Osteoblast (primary cell): Measurements from ENCODE around the gene APOC3. TPM values are rescaled to one million over a fixed set of nuclear protein-coding genes. Genes with fewer than 3 reads are reported as not detected.

Experiments used
- DNase-seq: peaks from one replicate; pipeline ENCODE4 v3.0.0; 2011; ENCODE audit warnings: low spot score, mixed read lengths; ENCODE audit not compliant: insufficient read length; ENCODE audit errors: missing footprints
- H2AFZ ChIP-seq: 2 replicates; pipeline ENCODE4 v1.6.0; 2011; ENCODE audit warnings: mild to moderate bottlenecking, low read length
- H3K27ac ChIP-seq: 2 replicates; pipeline ENCODE4 v1.5.1; 2011; ENCODE audit warnings: mild to moderate bottlenecking, low read depth, low read length, moderate library complexity
- H3K27me3 ChIP-seq: 2 replicates; pipeline ENCODE4 v1.6.0; 2012; ENCODE audit warnings: mild to moderate bottlenecking, control low read depth, inconsistent platforms, low read length, moderate library complexity; ENCODE audit not compliant: insufficient read depth
- H3K36me3 ChIP-seq: 2 replicates; pipeline ENCODE4 v1.5.1; 2011; ENCODE audit warnings: mild to moderate bottlenecking, low read length, control low read depth, moderate library complexity; ENCODE audit not compliant: insufficient read depth
- H3K4me1 ChIP-seq: 2 replicates; pipeline ENCODE4 v1.5.1; 2011; ENCODE audit warnings: mild to moderate bottlenecking, low read length, control low read depth, moderate library complexity; ENCODE audit not compliant: insufficient read depth
- H3K4me2 ChIP-seq: 2 replicates; pipeline ENCODE4 v1.6.0; 2011; ENCODE audit warnings: mild to moderate bottlenecking, low read length; ENCODE audit not compliant: insufficient read depth
- H3K4me3 ChIP-seq: fragments of 200-600 bp; sonication (generic); 3 replicates; pipeline ENCODE4 v1.5.1; 2012; ENCODE audit warnings: mild to moderate bottlenecking, low read length, inconsistent platforms; ENCODE audit not compliant: insufficient read depth
- H3K79me2 ChIP-seq: 2 replicates; pipeline ENCODE4 v1.6.0; 2012; ENCODE audit warnings: mild to moderate bottlenecking, low read length, control low read depth, inconsistent platforms; ENCODE audit not compliant: insufficient read depth
- H3K9me3 ChIP-seq: 2 replicates; pipeline ENCODE4 v1.5.1; 2011; ENCODE audit warnings: low read depth, low read length, control low read depth
- H4K20me1 ChIP-seq: 2 replicates; pipeline ENCODE4 v1.6.0; 2012; ENCODE audit warnings: mild to moderate bottlenecking, low read length, control low read depth; ENCODE audit not compliant: insufficient read depth
- CTCF ChIP-seq: IDR thresholded peaks from 2 replicates; pipeline ENCODE4 v1.5.1; 2011; ENCODE audit warnings: mild to moderate bottlenecking, low read depth, low read length, moderate library complexity; ENCODE audit errors: extremely low read depth
- total RNA-seq: library from RNA; depleted of rRNA; stranded (reverse); fragments of >200 nt; gene quantifications from 2 replicates; pipeline ENCODE4 v1.2.3, GENCODE V29; 2012

The APOC3 gene
- total RNA-seq, 1 donor = not detected

- H3K36me3 ChIP-seq = no peaks in the 10 kb centered on the region
- no peak overlapping the region for H2AFZ ChIP-seq
- H3K27ac ChIP-seq = no peak overlapping the region
- H4K20me1 ChIP-seq = no peaks in the 10 kb centered on the region
- H3K27me3 ChIP-seq = no peaks in the 10 kb centered on the region
- no peak for TF ChIP-seq CTCF
- H3K79me2 ChIP-seq = no peaks in the 10 kb centered on the region
- H3K4me1 ChIP-seq = peaks cover 16% of the 10 kb centered on the region
- H3K4me2 ChIP-seq = no peak overlapping the region
- H3K4me3 ChIP-seq = no peak overlapping the region
- no peaks in the 10 kb centered on the region for H3K9me3 ChIP-seq
- no peak for DNase-seq
Observed at GRCh38 chr11:116812109-116812508, 17.6 kb upstream of the APOC3 start.

- no peaks in the 10 kb centered on the region for H3K36me3 ChIP-seq
- H3K4me1 ChIP-seq = peaks cover 16% of the 10 kb centered on the region
- no peak overlapping the region for H3K4me2 ChIP-seq
- DNase-seq = no peak
- H3K4me3 ChIP-seq = no peak overlapping the region
- H3K27ac ChIP-seq = no peak overlapping the region
- H4K20me1 ChIP-seq = no peaks in the 10 kb centered on the region
- no peak overlapping the region for H2AFZ ChIP-seq
- TF ChIP-seq CTCF = no peak
- no peaks in the 10 kb centered on the region for H3K79me2 ChIP-seq
- no peaks in the 10 kb centered on the region for H3K27me3 ChIP-seq
- no peaks in the 10 kb centered on the region for H3K9me3 ChIP-seq
Observed at GRCh38 chr11:116813170-116813569, 16.5 kb upstream of the APOC3 start.

DNA sequence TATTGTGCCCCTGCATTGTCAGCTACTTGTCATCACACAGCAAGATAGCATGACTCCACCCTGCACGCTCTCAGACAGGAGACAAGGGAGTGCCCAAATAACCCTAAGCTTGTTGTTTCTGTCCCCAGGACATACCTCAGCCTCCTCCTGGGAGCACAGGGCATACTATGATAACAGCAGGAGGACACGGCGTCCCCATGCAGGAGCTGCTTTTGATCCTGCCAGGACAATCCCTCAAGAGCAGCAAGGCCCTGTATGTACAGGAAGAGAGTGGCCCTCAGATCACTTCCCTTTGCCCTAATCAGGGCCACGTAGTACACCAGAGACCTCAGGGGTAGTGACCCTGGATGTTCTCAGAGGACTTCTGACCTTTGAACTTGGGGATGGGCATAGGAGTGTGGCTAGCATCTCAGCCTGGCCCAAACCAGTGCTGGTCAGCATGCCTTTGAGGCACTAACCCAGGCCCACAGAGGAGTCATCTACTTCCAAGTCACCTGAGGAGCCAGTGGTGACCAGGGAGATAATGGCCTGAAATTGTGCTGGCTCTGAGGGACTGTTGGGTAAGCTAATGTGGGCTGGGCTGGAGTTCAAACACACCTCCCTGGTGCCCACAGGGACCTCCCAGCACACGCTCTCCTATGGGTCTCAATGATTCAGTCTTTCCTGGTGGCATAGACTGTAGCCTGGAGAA, 15.8 kb upstream of the APOC3 start:
- Histone ChIP-seq H3K27me3 (no peaks in the 10 kb centered on the region), H3K27ac (peak overlapping the region; percentile 52), H4K20me1 (no peaks in the 10 kb centered on the region), H3K36me3 (no peaks in the 10 kb centered on the region), H2AFZ (peak overlapping the region; percentile 14), H3K79me2 (no peaks in the 10 kb centered on the region), H3K4me1 (peaks cover 10% of the 10 kb centered on the region), H3K4me2 (no peak overlapping the region), H3K4me3 (no peak overlapping the region), H3K9me3 (no peaks in the 10 kb centered on the region)
- no peak for TF ChIP-seq CTCF
- DNase-seq = no peak

GRCh38 chr11:116814502-116814901, 15.2 kb upstream of the APOC3 start:
- H3K4me3 ChIP-seq = no peak overlapping the region
- H3K4me1 ChIP-seq = peaks cover 6% of the 10 kb centered on the region
- no peaks in the 10 kb centered on the region for H3K9me3 ChIP-seq
- H3K4me2 ChIP-seq = no peak overlapping the region
- H3K27me3 ChIP-seq = no peaks in the 10 kb centered on the region
- DNase-seq = no peak
- no peak overlapping the region for H2AFZ ChIP-seq
- H3K27ac ChIP-seq = peak overlapping the region; percentile 7
- no peaks in the 10 kb centered on the region for H4K20me1 ChIP-seq
- TF ChIP-seq CTCF = no peak
- H3K36me3 ChIP-seq = no peaks in the 10 kb centered on the region
- H3K79me2 ChIP-seq = no peaks in the 10 kb centered on the region
